NCI-H748 (cell line): ENCODE results near the gene DNAH3.
"Not testable (repeated sequence)": the region's sequence is repeated elsewhere in the genome, so short reads cannot be mapped to it uniquely, and the experiment has no call there.

Experiments
- DNase-seq: peaks from one replicate; lab custom pipeline; 2025; ENCODE audit not compliant: unreplicated experiment; lab: John Stamatoyannopoulos, UW

Gene DNAH3

DNA sequence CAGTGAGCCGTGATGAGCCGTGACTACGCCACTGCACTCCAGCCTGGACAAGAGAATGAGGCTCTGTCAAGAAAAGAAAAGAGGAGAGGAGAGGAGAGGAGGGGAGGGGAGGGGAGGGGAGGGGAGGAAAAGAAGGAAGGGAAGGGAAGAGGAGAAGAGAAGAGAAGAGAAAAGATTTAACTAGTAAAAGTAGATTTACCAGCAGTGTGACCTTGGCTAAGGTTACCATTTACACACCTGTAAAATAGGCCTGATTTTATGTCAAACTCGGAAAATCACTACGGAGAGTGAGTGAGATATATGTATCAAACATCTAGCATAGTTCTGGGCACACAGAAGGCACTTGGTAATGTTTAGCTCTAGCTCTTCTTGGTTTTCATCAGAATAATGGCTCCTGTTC is 140.8 kb downstream of the DNAH3 start:
- DNase-seq = no peak

GRCh38 chr16:21005008-21005407 is 145.6 kb downstream of the DNAH3 start:
- DNase-seq = no peak

DNA sequence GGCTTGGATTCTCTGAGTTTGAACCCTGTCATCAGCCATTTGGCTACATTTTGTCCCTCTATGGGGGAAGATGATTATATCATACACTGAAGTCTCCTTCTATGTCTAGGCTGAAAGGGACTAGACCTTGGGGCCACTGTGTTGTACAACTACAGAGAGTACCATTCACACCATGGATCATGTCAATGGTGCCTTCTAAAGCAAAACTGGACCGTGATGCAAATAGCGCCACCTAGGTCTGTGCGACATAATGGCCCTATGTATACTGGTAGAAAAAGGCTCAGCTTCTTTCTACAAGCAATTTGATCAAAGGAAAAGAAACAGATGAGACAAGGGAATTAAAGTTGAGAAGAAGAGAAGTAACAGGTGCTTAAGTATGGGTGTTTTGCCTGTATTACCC is 149.4 kb downstream of the DNAH3 start:
- peak; percentile 6 for DNase-seq

GRCh38 chr16:20997147-20997546 is 153.5 kb downstream of the DNAH3 start:
- no peak for DNase-seq

DNA sequence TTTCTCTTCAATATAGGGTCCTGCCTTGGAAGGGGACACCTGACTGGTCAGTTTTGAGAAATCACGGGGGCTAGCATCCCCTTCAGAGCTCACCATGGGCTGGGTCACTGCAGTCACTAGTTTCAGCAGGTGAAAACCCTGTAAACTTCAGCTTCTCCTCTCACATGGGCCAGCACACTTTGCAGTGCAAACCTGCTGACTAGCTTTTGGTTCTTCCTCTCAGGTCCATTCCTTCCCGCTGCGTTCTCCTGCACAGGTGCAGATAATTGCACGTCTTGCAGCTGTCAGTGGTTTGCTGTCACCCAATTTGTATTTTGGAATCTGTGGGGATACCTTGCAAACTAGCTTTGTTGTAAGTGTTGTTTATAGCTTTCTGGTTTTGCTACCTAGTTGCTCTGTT is 154.9 kb downstream of the DNAH3 start:
- no peak for DNase-seq

GRCh38 chr16:20989496-20990070 is 161.1 kb downstream of the DNAH3 start:
- DNase-seq = not testable (repeated sequence)

DNA sequence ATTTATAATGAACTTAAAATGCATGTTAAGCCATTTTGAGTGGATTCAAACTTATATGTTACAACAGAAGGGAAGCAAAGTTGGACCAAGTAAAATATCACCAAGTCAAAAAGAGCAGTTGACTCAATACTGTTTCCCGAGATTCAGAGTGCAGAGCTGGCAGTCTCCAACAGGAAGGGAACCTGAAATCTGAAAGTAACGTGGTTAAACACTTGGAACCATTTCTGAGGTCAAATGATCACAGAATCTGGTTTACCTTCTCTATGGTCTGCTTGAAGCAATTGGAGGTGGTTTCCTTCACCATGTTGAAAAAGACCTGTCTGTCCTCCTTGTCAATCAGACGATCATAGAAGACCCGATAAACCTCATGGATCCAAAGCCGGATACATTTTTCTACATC is 163.6 kb downstream of the DNAH3 start:
- DNase-seq = no peak

GRCh38 chr16:20984019-20984418 is 166.6 kb downstream of the DNAH3 start:
- DNase-seq = no peak

DNA sequence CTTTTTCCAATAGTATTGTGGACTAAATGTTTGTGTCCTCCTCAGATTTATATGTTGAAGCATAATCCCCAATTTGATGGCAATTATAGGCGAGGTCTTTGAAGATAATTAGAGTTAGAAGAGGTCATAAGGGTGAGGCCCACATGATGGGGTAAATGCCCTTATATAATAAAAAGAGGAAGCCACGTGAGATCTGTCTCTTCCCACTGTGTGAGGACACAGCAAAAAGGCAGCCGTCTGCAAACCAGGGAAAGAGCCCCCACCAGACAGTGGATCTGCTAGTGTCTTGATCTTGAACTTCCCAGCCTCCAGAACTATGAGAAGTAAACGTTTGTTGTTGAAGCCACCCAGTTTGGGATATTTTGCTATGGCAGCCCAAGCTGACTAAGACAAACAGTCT is 174.1 kb downstream of the DNAH3 start:
- no peak for DNase-seq

DNA sequence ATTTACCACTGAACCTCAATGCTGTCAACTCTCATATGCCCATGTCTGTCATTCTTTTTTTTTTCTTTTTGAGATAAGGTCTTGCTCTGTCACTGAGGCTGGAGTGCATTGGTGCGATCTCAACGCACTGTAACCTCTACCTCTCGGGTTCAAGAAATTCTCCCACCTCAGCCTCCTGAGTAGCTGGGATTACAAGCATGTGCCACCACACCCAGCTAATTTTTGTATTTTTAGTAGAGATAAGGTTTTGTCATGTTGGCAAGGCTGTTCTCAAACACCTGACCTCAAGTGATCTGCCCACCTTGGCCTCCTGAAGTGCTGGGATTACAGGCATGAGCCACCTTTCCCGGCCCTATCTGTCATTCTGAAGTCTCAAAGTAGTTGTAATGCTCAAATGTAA is 177.4 kb downstream of the DNAH3 start:
- not testable (repeated sequence) for DNase-seq

GRCh38 chr16:20971401-20971800 is 179.2 kb downstream of the DNAH3 start:
- no peak for DNase-seq

GRCh38 chr16:20969386-20969785 is 181.3 kb downstream of the DNAH3 start:
- DNase-seq = no peak

- no peak for DNase-seq
Observed at GRCh38 chr16:20968765-20969164, 181.9 kb downstream of the DNAH3 start.

DNA sequence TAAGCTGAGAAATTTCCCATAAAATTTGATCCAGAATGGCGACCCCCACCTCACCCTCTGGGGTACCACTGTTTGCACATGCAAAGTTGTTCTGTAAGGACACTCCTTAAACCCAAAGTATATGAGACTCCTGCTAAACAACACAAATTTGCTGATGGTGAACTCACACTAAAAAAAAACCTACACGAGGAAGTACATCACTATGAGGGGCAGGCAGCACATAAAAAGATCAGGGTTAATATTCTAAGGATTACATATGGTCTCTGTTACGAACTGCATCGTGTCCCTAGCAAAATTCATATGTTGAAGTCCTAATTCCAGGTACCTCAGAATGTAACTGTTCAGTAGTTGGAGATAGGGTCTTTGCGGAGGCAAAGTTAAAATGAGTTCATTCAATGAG is 189.7 kb downstream of the DNAH3 start:
- no peak for DNase-seq

- no peak for DNase-seq
Observed at GRCh38 chr16:20957153-20957552, 193.5 kb downstream of the DNAH3 start.

DNA sequence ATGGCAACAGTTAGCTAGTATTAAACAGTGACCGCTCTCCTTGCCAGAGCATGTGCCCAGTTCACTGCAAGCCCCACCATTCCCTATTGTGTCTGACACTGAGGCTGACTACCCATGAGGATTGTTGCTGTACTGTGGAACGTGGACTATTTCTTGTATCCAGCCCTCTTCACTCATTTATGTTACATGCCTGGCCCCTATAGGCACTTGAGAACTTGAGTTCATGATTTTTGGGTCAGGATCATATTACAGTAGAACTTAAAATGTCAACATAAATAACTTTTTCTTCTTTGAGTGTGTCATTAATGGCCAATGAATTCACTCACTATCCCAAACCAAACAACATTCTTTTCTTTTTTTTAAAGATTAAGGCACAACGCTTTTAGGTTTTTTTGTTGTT is 194.3 kb downstream of the DNAH3 start:
- DNase-seq = no peak

- DNase-seq = no peak
Observed at GRCh38 chr16:20954574-20954973, 196.1 kb downstream of the DNAH3 start.

- DNase-seq = no peak
Observed at GRCh38 chr16:20952139-20952920, 198.3 kb downstream of the DNAH3 start.

DNA sequence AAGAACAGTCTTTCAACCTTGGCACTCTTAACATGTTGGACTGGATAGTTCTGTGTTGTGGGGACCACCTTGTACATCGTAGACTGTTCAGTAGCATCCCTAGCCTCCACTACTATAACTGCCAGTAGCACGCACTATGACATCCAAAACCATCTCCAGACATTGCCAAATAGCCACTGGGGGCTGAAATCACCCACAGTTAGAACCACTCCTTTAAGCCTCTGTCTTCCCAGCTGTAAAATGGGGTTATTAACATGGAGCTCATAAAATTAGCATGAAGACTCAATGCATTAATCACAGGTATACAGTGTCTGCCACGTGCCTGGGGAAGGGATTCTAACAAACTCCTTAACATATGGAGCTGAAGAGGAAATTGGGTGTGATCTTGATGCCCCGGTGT is 200.4 kb downstream of the DNAH3 start:
- DNase-seq = no peak

GRCh38 chr16:20949660-20950059 is 201.0 kb downstream of the DNAH3 start:
- no peak for DNase-seq

GRCh38 chr16:20948444-20948843 is 202.2 kb downstream of the DNAH3 start:
- no peak for DNase-seq

GRCh38 chr16:20946015-20946629 is 204.5 kb downstream of the DNAH3 start:
- DNase-seq = no peak

GRCh38 chr16:20945575-20945875 is 205.1 kb downstream of the DNAH3 start:
- not testable (repeated sequence) for DNase-seq
